GM18951 (cell line): ENCODE measurements around the gene LHFPL2.

Source experiments
- POLR2A ChIP-seq: IDR thresholded peaks from 4 replicates; pipeline ENCODE4 v1.6.1; 2011; ENCODE audit warnings: mild to moderate bottlenecking; ENCODE audit not compliant: insufficient read length, insufficient read depth; ENCODE audit errors: extremely low read depth
- in situ Hi-C: fragments of 300-500 bp; cut with MboI; formaldehyde crosslinking; loops from one replicate; pipeline ENCODE4 v1.12.0; 2022; ENCODE audit warnings: low sequenced_read_pairs, mixed read lengths, inconsistent platforms; ENCODE audit not compliant: unreplicated experiment

Gene LHFPL2

DNA sequence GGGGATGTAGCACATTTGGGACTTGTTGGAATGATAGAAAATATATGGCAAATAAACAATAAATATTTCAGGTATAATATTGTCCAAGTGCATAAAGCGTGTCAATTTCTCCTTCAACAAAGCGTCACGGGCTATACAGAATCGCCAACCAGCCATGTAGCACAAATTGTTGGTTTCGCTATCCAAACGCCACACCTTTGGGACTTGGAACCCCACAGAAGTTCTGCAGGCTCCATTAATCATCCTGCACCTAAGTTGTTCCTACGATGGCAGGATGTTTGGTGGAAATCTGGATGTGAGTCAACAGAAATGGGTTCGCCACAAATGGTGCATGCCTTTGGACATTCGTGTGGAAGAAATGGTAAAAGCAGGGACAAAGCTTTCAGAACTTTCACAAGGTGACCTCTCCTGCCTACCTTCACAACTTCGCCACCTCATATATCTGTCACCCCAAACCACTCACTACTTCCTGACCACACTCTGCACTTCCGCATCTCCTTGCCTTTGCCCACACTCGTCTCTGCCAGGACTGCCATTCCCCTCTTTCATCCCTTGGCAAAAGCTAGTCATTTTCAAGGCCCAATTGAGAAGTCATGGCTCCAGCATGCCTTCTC, 95.7 kb downstream of the LHFPL2 start:
- TF ChIP-seq POLR2A, result no peak
- in situ Hi-C loops, result no loop called here

DNA sequence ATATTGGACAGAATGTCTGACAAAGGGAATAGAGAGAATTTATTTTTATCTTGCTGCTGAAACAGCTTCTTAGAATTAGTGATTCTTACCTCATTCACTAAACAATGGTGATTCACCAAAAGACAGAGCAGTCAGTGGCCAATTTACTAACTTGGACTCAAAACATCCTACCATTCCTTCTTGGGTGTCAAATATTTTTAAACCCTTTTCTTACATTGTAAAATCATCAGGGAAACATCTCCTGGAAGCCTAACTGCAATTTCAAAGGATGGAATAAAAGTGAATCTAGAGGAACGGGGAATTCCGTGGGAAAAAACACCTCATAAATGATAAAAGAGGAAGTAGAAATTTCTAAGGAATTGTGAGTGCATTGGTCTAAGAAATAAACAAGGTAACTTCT, 97.7 kb downstream of the LHFPL2 start:
- TF ChIP-seq POLR2A, result no peak
- in situ Hi-C loops, result no loop called here

DNA sequence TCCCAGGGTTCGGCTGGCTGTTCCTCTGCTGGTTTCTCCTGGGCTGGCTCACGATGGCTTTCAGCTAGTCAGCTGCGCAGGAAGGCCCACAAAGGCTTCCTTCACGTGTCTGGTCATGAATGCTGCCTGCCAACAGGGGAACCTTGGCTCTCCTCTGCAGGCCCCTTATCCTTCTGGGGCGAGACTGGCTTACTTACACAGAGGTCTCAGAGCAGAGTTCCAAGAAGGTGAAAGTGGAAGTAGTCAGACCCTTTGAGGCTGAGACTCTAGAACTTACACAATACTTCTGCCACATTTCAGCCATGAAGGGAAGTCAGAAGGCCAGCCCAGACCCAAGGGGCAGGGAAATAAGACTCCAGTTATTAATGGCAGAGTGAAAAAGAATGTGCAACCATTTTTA, 99.5 kb downstream of the LHFPL2 start:
- in situ Hi-C loops, result no loop called here
- no peak for TF ChIP-seq POLR2A

DNA sequence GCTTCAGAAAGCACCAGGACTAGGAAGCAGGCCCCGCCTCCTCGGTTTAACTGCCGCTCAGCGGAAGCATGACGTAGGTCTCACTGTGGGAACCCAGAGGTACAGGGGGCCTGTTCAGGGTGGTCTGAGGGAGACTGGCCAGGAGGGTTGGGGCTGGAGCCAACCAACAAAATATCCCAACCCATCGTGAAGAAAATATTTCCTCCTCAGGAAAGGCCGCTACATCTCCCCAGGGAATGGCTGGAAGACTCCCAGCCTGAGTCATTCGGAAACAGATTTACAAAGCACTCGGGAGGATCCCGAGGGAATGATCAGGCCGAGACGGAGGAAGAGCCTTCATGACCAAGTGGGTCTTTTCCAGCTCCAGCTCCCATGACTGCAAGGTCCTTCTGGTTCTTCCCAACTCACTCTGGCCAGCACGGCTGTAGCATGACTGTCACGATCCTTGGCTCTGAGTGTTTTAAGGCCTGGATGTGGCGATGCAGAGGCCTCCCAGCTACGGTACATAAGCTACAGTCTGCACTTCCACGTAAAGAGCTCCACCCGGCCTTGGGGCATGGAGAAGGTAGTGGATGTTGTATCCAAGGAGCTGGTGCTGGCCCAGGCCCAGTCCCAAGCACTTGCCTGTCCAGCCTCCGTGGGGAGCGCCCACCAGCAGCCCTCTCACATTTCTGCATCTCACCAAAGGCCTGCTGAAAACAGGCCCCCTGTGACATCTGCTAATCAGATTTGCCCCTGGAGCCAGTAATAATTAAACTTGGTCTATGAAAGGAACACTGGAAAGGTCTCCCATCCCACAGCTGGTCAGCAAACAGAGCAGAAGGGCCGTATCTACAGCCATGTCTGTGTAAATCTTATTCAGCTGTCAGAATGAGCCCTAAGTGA, 100.6 kb downstream of the LHFPL2 start:
- no peak for TF ChIP-seq POLR2A
- in situ Hi-C loops, result no loop called here

DNA sequence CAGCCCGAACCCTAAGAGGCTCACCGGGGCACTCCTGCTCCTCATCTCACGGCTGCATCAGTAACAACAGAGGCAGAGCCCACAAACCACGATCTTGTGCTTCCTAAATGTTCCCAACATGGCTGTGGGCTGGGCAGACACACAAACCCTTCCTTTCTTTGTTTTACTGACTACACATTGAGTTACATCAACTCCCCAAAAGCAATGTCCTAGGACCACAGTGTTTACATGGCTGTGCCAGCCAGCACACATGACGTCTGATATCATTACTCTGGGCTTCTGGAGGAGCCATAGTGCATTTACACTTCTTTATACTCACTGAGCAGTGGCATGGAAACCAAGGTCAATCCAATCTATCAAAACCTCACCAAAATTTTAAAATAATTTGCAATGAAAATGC, 101.4 kb downstream of the LHFPL2 start:
- no peak for TF ChIP-seq POLR2A
- in situ Hi-C loops, result no loop called here

DNA sequence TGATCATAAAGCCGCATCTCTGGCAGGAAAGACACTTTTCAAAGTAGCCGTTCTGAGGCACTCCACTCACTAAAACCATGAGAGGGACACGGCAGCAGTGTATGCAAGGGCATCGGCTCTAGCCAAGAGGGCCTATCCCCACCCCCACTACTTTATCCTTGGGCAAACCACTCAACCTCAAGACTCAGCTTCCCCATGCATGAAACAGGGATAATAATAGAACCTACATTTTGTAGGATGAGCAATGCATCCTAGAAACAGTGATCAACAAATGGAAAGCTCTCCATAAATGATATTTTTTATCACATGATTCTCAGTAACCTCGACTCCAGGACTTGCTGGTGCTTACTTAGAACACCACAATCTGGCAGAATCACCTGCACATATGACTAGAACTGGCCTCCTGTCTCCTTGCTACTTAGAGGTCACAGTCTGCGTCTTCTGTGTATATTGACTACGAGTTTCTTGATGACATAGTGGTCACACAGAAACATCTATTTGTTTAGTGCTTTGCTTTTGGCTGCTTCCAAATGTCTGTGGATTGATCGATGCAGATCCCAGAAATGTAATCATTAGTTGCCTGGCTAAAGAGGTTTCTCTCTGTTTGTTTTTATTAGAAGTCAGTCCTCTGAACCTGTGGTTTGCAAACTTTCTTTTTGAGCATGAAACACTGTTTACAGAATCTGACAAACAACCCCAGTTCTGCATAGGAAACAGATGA, 102.1 kb downstream of the LHFPL2 start:
- in situ Hi-C loops, result no loop called here
- no peak for TF ChIP-seq POLR2A

DNA sequence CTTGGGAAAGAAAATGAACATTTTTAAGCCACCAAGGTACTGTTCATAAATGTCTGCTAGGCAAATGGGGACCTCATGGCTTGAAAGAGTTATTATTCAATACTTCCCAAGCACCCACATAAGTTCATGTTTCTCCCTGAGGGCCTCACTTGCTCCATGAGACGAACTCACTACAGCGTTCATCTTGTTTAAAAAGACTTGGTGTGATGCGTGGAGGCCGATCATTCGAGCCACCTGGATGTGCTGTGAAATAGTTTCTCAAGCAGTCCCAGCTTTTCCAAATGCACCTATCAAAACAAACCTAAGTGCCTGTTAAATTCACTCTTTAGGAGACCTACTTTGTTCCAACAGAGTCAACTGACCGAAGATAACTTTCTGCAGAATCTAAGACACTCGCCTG, 103.2 kb downstream of the LHFPL2 start:
- in situ Hi-C loops, result no loop called here
- no peak for TF ChIP-seq POLR2A

DNA sequence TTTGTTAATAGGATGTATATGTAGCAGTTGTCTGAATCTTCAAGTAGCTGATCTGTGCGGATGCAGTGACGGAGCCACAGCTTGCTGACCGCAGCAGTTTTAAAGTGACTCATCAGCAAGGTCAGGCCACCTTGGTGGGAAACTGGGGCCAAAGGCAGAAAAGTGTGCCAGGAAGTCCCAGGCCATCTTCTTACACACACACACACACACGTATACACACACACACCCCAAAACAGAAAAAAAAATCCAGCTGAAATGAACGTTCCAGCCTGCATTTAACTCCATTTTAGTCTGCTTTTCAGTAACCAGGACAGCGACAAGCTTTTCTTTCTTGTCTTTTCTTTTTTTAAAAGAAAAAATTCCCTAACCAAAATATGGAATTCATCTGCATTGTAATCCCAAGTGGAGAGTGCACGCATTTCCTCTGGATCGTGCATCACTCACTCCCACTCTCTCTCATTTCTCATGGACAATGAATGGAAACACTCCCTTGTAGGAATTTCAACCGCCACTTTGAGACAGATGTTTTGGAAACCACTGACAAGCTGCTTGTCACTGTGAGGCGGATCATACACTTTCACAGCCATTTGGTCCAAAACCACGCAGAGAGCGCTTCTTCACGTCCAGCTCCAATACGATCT, 103.9 kb downstream of the LHFPL2 start:
- TF ChIP-seq POLR2A, result no peak
- in situ Hi-C loops, result no loop called here

DNA sequence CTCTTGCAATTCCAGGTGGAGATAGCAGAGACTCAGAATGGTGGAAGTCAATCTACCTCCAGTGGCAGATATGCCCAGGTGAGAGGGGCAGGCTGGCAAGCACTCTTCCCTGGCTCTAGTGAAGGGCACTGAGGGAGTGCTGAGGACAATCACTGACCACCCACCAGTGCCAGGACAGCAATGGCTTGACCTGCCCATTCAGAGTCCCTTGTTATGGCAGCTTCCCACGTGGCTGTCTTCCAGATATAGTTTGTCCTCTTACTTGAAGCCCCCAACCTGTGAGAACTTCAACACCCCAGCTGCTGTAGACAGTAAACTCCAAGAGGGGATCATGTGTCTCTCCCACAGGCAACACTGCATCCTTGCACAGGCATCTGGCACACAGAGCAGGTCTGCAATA, 104.7 kb downstream of the LHFPL2 start:
- in situ Hi-C loops, result no loop called here
- no peak for TF ChIP-seq POLR2A

DNA sequence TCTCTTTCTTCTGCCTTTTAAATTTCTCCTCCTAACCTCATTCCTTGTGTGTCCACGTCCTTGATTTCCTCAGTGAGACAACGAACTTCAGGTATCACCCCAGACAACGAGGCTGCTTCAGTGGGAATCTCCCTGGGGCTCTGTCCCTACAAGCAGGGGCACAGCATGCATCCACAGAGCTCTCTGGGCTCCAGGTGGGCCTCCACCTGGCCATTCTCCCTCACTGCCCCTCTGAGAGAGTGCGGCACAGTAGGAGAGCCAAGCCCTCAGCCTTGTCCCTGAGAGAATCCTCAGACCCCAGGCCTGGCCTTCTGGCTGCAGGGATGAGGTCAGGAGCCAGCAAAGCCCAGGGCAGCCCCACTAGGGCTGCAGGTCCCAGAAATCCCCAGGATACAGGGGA, 105.3 kb downstream of the LHFPL2 start:
- TF ChIP-seq POLR2A, result no peak
- in situ Hi-C loops, result no loop called here

DNA sequence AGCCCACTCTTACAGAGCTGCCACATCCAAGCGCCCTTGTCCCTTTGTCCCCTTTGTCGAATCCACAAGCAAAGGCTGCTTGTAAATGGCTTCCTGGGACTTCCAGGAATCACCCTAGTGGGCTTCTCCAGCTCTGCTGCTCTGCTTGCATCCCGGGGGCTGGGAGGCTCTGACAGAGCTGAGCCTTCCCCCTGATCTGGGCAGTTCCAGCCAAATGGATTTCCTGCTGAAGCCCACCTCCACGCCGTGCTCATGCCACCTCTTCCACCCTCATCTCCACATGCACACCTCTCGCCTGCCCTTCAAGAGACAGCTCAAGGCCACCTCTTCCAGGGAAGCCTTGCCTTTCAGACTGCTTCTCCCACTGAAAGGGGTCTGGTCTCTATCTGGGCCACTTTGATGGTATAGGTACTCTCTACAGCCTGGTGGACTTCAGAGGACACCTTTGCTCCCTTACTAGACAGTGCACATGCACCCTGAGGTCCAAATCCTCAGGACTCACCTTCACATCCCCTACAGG, 106.2 kb downstream of the LHFPL2 start:
- no peak for TF ChIP-seq POLR2A
- in situ Hi-C loops, result no loop called here

DNA sequence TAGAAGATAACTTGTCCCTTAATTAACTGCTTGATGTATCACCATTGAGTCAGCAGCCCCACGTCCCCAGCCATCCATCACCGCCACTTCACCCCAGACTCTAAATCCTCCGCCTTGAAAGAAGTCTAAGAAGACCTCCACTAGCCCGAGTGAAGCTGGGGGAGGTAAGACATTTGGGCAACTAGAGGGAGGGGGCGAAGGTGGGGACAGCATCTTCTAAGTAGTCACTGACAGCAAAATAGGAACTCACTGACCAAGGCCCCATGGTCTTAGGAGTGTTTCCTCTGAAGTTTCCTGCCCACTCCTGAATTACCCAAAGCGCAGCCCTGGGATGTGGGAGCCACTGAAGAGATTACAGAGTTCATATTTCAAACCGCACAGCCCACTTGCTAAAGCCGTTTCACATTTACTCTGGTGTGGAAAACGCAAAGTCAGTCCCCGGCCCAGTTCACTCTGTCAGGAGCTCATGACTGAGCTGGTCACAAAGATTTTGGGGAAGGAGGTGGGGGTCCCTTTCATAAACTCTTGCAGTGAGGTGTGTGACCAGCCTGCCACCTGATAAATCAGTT, 107.4 kb downstream of the LHFPL2 start:
- TF ChIP-seq POLR2A, result no peak
- in situ Hi-C loops, result no loop called here
